NCI-H2227 (cell line): ENCODE measurements around the gene UPF1.
"Not testable (repeated sequence)": the region's sequence is repeated elsewhere in the genome, so short reads cannot be mapped to it uniquely, and the experiment has no call there.

Experiments used
- DNase-seq: peaks from one replicate; lab custom pipeline; 2025; ENCODE audit not compliant: unreplicated experiment; lab: John Stamatoyannopoulos, UW

The UPF1 gene

DNA sequence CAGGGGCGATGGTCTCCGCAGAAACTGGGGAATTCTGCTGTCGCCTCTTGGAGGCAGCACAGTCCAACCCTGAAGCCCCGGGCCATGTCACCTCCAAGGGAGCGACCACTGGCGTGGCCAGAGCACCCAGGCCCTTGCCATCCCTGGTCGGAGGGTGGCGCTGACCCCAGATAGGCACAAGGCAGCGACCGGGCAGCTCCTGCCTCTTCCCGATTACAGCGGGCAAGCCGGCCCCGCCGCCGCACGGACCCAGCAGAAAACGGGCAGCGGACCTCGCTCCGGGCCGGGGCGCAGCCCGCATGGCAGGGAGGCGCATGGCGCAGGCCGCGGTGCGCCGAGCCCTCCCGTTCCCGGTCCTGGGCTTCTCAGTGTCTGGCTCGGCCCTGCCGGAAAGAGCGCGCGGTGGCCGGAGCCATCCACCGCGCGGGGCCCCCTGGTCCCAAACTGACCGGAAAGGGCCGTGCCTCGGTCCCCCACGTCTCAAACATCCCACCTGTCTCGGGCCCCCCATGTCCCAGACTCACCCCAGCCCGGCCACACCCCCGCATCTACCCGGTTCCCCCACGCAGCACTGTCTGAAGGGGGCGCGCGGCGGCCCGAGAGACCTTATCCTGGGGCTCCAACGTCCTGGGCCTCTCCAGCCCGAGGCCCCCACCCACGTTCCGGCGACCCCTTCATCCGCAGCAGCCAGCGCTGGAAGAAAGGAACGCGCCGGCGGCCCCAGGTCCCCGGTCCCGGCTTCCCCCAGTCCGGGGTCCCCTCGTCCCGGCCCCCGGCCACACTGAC lies 63.5 kb downstream of the UPF1 start:
- DNase-seq: peak; percentile 56

DNA sequence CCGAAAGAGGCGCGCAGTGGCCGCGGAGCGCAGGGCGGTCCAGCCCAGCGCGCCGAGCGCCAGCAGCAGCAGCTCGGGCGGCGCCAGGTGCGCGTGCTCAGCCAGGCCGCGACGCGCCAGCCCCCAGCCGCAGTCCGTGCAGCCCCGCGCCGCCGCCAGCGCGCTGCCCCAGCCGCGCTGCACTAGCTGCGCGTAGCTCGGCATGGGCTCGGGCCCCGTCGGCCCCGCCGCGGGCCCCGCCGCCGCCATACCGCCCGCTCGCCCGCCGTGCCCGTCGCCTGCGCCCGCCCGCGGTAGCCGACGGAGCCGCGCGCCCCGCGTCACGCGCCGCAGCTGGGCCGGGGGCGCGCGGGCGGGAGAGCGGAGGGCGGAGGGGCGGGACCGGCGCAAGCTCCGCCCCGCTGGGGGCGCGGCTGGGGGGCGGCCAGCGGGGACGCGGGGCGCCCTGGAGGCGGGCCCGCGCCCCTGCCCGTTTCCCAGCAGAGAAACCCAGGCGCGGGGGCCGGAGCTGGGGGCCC lies 64.1 kb downstream of the UPF1 start, which contains the start of gene CERS1:
CERS1 (minus strand) TSS at position 335 of the 518 bp plus-strand sequence; CDS start at position 249, 86 bp downstream.
- DNase-seq: peak; percentile 70

DNA sequence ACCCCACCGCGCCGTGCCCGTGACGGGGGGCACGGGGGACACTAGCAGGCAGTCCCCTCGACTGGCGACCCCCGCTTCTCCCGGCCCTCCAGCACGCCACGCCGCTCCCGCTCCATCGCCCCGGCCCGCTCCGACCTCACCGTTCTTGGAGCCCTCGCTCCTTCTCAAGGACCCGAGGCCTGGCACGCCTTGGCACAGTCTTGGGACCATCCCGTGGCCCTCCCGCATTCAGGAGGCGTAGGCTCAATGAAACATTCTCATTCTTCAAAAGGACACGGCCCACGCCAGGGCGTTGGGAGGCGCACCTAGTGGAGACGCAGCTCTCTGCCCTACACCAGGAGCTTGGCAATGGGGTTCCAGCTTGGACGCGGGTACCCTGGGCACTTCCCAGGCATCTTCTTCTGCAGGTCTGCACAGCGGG lies 64.7 kb downstream of the UPF1 start:
- DNase-seq: peak; percentile 28

DNA sequence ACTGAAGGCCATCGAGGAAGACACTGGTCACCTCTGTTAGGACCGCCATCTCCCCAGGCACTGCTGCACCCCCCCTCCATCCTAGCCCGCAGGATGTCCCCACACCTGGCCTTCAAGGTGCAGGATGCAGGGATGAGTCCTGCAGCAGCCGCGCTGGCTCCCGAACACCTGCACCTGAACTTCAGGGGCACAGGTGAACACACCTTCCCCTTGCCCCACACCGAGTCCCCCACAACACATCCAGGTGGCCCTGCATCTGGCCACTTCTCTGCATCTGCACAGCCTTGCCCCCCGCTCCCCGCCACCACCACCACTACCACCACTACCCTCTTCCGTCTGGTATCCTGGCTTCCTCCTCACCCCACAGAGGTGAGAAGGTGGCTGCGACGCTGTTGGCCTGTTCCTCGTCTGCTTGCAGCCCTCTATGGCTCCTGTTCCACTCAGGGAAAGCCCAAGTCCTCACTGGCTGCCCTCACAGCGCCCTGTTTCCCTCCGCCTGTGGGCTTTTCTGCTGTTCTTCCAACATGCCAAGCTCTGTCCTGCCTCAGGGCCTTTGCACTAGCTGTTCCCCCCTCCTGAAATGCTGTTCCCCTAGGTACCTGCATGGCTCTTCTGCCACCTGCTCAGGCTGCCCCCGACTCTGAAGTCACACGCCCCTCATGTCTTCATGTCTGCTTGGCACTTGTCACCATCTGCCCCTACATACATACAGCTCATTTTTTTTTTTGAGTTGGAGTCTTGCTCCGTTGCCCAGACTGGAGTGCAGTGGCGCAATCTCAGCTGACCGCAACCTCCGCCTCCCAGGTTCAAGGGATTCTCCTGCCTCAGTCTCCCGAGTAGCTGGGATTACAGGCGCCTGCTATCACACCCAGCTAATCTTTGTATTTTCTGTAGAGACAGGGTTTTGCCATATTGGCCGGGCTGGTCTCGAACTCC lies 65.6 kb downstream of the UPF1 start:
- DNase-seq: no peak

DNA sequence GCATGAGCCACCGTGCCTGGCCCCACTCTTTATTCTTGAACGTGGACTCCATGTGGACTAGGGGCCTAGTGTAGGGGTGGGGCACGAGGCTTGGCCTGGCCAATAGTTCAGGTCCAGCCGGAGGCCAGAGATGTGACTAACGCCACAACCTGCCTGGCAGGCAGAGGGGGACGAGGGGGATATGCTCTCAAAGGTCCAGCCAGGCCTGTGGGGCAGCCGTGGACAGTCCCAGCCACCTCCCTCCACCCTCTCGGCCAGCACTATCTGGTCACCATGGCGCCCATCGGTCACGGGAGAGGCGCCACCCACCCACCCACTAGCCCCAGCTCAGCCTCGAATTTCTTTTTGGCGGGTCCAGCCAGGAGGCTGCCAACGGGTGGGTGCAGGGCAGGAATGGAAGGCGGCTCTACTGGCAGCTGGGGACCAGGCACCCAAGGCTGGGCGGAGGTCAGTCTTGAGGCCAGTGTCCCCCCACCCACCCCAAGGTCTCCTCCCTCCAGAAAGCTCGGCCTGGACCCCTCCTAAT lies 66.4 kb downstream of the UPF1 start:
- no peak for DNase-seq

DNA sequence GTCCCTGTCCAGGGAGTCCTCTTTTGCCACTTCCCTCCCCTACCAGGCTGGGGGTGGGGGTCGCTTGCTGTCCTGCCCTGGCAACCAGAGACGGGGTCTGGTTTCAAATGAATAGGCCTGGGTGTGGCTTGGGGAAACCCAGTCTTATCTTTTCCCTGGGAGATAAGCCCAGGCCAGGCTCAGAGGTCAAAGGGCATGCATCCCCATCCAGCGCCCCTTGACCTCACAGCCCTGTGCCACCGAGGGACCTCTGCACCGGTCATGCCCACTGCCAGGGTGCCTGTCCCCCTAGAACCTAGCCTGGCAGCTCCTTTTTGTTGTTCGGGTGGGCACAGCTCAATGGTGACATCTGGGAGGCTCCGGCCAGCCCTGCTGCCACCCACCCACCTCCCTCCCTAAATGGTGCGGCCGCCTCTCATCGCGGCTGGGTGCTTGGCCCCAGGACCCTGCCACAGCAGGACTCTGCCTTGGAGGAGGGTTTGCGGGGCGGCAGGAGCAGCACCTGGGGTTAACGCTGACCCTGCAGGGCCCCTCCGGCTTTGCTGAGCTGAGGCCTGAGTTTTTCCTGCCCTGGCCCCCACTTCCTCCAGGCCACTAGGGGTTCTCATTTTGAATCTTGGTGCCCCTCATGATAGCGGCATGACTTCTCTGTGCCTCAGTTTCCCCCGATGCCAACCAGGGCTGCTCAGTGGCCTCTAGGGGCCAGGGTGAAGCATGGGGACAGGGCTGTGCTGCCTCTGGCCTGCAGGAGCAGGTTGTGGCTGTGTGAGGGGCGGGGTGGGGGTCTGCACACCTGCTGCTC lies 67.0 kb downstream of the UPF1 start:
- no peak for DNase-seq

DNA sequence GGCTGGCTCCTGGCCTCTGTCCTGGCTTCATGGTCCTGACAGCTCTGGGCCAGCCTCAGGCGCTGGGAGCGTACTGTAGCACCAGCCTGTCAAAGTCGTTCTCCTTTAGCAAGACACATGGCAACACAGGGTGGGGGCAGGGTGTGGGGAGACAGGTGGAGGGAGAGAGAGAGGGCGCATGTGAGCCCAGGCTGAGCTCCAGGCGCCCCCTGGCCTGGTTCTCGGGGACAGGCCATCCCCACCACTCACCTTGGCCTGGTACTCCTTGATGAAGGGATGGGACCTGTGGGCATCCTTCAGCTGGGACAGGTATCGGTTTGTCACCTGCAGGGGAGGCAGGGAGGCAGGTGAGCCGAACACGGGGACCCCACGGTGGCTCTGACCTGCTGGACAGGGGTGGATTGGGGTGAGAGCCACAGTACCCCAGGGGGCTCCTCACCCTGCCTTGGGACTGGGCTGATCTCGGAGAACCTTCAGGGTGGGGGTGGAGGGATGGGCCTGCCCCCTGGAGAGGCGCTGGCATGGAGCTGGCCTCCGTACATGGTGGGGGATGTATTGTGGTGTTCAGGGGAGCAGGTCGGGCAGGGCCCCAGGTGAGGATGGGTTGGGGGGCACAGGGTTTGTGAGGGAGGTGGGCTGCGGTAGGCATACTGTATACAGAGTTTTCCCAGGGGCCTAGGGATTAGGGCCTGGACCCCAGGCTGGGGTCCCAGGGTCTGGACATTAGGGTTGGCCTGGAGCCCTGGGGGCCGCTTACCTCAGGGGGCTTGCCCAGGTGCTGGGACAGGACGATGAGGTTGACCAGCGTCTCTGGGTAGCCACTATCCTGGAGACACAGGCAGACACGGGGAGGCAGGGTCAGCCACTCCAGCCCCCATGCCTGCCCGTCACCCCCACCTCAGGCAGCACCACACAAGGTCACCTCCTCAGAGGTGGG lies 68.1 kb downstream of the UPF1 start:
- no peak for DNase-seq

DNA sequence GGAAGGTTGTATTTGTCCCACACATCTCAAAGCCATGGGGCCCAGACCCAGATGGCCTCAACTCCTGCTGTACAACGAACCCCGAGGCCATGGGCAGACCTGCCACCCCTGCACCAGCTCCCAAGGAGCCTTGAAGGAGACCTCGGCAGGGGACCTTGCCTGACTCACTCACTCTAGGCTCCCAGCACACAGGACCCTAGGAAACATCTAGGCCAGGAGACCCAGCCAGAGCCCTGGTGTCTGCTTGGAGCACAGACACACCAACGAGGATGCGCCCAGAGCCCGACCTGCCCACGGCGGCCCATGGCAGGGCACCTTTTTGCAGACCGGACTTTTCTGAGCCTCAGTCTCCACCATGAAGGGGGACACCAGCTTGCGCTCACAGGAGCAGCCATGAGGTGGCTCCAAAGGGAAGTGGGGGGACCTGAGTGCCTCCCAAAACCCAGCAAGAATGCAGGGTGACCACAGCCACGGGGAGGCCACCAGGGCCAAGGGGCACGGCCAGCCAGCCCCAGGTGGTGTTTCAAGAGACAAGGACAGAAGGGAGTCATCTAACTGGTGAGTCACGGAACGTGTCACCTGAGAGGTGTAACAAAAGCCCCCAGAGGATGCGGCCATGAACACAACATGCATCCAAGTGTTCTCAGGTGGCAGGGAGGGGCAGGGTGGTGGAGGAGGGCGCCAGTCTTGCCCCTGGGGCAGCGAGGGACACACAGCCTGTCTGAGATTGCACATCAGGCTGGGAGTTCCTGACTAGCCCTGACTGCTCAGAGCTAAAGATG lies 69.1 kb downstream of the UPF1 start:
- no peak for DNase-seq

DNA sequence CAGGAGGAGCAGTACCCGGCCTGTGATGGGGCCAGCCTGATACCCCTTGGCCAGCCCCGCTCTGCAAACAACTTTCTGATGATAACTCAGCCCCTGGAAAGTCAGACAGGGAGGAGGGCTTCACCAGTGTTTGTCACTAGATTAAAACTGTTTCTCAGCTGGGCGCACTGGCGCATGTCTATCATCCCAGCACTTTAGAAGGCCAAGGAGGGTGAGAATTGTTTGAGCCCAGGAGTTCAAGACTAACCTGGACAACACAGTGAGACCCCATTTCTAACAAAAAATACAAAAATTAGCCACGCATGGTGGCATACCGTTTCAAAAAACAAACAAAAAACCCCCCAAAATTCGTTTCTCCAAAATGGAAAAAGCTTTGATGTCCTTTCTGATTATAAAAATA lies 69.7 kb downstream of the UPF1 start:
- no peak for DNase-seq

DNA sequence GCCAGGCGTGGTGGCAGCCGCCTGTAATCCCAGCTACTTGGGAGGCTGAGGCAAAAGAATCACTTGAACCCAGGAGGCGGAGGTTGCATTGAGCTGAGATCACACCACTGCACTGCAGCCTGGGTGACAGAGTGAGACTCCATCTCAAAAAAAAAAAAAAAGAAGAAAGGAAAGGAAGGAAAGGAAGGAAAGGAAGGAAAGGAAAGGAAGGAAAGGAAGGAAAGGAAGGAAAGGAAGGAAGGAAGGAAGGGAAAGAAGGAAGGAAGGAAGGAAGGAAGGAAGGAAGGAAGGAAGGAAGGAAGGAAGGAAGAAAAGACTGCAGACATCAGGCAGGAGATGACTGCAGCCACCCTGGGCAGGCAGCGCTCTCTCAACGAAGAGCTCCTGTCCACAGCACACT lies 70.8 kb downstream of the UPF1 start:
- DNase-seq: not testable (repeated sequence)

DNA sequence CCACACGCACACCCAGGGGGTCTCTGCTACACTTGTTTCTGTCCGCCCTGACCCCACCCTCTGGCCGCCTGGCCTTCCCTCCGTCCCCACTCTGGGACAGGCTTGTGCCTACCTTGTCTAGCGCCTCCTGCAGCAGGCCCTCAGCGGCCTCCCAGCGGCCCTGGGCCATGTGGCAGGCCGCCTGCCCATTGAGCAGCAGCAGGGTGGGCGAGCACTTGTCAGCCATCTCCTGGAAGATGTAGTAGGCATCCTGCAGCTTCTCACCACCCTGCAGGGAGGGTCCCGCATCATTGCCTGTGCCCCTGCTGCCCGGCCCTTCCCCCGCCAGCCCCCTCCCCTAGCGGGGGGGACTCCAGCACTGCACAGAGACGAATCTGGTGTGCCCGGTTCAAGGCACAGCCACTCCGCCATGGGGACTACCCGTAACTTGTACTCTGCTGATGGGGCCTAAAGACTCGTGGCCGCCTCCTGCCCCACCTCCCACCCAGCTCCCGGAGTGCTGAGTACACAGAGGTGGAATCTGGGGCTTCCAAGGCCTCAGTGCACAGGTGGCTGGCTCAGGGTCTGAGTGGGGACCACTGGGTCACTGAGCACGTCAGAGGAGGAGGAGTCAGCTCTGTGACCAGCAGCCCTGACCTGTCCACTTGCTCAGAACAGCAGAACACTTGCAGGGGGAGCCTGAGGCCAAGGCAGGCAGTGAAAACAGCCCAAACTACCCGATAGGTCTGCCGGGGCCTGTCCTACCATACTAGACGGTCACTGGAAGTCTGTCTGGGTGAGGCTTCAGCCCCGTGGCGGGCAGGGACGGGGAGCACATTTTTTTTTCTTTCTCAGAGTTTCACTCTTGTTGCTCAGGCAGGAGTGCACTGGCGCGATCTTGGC lies 71.6 kb downstream of the UPF1 start:
- DNase-seq: no peak

DNA sequence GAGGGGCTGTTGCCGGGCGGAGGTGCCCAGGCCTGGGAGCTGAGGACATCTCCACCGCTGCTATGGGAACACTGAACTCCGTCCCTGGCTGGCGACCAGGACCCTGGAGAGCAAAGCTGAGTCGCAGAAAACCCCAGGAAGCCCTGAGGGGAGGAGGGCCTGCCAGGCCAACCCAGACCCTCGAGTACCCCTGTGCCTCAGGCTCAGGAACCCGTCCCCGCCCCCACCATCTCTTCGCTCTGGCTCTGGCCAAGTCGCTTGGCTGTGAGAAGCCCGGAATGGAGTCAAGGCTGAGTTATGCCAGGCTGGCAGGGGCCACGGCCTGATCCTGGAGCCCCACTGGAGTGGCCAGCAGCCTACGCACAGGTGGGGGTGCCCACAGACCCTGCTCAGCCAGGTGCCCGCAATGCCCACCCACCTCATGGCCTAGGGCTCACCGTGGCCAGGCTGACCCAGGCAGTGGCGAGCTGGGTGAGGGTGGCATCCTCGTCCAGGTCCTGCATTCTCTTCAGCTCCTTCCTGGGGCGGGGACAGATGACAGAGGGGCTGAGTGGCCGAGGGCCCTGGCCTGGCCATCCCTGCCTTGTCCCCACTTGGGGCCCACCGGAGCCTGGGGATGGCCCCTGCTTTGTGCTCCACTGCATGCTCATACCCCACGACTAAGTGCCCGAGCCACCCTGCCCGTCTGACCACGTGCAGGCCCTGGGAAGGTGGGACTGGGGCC lies 72.7 kb downstream of the UPF1 start:
- no peak for DNase-seq

DNA sequence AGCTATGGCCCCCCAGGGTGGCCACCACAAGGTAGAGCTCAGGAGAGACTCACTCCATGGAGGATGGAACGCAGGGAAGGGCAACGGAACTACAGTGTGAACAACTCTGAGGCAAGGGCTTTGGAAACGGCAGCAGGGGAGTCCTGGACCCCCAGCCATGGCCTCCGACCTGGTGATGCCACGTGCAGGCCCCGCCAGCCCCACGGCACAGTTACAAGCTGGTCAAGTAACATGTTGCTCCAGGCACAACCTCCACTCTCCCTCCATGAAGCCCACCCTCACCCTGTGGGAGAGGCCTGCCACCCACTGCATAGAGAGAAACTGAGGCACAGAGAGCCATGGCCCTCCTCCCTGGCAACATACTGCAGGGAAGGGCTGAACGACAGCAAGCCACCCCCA lies 73.3 kb downstream of the UPF1 start:
- DNase-seq: no peak

DNA sequence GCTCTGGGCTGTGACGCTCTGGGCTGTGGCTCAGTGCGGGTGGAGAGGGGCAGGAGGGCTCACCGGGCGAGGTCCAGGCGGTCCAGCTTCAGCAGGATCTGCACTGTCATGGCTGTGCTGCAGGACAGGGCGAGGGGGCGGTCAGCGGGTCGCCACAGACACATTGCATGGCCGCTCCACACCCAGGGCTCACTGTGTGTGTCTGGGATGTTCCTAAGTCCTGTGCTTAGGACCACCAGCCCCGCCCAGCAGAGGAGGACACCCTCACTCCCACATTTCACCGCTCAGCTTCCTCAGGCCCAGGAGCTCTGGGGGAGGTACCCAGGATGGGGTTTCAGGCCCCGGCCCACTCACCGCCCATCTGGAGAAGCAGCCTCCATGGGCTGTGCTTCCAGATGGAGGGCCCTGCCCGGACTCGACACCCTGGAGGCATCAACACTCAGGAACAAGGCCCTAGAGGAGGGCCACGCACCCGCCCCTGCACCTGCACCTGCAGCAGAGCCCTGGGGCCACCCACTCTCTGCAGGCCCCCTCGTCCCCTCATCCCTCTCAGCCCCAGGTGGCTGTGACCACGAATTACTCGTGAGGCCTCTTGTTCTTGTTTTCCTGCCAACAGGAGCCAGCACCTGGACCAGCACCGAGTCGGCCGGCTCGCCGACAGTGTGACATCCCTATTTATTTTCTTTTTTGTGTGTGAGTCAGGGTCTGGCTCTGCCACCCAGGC lies 73.9 kb downstream of the UPF1 start:
- DNase-seq: no peak

DNA sequence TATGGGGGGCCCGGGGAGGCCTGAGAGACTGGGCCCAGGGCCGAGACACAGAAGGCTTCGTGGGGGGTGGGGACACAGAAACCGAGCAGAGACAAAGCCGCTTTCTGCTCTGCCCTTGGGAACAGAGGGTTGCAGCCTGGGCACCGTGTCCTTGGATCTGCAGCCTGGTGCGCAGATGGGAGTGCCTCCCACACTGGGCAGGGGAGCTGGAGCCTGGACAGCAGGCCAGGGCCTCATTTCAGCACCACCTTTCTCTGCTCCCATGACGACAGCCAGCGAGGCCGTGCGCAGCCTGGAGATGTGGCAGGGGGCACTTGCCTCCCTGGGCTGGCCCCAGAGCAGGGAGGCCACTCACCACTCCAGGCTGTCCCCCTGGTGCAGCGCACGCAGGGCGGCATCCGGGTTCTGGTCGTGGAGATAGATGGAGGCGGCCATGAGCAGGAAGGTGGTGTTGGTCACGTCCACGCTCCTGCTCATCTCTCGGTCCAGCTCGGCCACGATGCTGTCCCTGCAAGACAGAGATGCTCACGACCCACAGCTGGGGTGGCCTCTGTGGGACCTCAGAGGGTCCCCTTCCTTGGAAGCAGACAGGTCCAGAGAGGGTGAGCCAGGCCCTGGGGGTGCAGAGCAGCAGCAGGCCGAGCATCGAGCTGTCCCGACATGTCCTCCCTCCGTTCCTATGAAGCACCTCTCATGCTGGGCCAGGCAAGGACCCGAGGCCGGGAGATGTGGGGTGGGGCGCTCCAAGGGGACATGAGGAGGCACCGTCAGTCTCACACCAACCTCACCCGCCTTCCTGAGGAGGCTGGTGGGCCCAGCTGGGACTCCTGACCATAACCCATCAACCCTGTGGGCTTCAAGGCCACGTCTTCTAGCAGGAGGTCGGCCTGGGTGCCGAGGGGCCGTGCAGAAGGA lies 75.1 kb downstream of the UPF1 start:
- DNase-seq: no peak
